ENCODE results near the gene ANKRD13C. TPM values are rescaled to one million over a fixed set of nuclear protein-coding genes. Genes with fewer than 3 reads are reported as not detected.

Gene ANKRD13C
- total RNA-seq, 2 experiments from 2014 or later = 37.4 to 37.8 TPM

DNA sequence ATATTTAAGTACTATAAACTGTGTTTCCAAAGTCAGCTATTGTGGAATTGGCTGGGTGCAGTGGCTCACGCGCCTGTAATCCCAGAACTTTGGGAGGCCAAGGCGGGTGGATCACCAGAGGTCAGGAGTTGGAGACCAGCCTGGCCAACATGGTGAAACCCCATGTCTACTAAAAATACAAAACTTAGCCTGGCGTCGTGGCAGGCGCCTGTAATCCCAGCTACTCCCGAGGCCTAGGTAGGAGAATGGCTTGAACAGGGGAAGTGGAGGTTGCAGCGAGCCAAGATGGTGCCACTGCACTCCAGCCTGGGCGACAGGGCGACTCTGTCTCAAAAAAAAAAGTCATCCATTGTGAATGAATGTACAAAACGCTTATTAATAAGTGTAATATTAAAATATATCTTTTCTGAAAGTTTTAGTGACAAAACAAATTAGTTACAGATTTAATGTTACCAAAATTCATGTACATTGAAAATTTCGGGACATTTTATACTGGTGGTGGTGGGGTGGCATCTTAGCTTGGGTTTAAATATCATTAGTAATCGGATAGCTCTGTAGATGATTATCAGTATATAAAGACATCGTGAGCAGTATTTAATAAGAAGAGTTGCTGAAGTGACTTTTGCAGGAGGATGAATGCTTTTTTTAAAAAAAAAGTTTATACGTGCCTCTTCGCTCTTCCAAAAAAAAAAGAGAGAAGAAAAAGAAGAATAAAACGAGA lies 133.8 kb downstream of the ANKRD13C start:
- H3K4me1 Mint-ChIP-seq (ENCODE audit: low read depth) = peaks cover 55% of the 10 kb centered on the region
- ATAC-seq (ENCODE audit: poor library complexity) (peak; percentile 1), DNase-seq (no peak)
- H3K27me3 Mint-ChIP-seq = no peaks in the 10 kb centered on the region
- Histone ChIP-seq H3K27me3 (ENCODE audit: control insufficient read depth in 1 of 2, insufficient read depth in 2 of 2, low read length in 2 of 2) (no peaks in the 10 kb centered on the region), H3K27ac (ENCODE audit: low read depth in 1 of 2, low read length in 2 of 2) (peak overlapping the region; percentile 91 to 94), H3K36me3 (ENCODE audit: insufficient read depth, low read length) (peaks cover 33% of the 10 kb centered on the region), H3K4me3 (ENCODE audit: low read length) (peak overlapping the region; percentile 71), H3K4me1 (ENCODE audit: insufficient read depth, low read length) (peaks cover 10% of the 10 kb centered on the region), H3K9me3 (ENCODE audit: control insufficient read depth in 1 of 2, insufficient read depth in 1 of 2, low read length in 2 of 2) (no peaks in the 10 kb centered on the region)
- H3K4me3 Mint-ChIP-seq = peak overlapping the region; percentile 92
- H3K9me3 Mint-ChIP-seq = no peaks in the 10 kb centered on the region
- ChIA-PET POLR2A (interaction anchor here (0.6 to 3.1 kb wide), 13 partner anchors 13 to 860 kb away, joined by 3 to 128 read pairs (median 5); partner anchors contain the start of genes ANKRD13C, CTH, LRRC40 and ZRANB2), CTCF (interaction anchor here (1.0 to 2.7 kb wide), 4 partner anchors 11 to 860 kb away, joined by 3 to 15 read pairs (median 8); partner anchors contain the start of genes LRRC40 and ZRANB2)
- intact Hi-C loops (cut with DNase I, micrococcal nuclease) = loop anchor here (1.0 to 5.0 kb wide), 5 partner anchors 13 to 857 kb away; partner anchors contain the start of genes ANKRD13C (in 2 of the 2), CTH (in 2 of the 2) and LRRC40 (in 1 of the 2)
- TF ChIP-seq, protein P1, sequence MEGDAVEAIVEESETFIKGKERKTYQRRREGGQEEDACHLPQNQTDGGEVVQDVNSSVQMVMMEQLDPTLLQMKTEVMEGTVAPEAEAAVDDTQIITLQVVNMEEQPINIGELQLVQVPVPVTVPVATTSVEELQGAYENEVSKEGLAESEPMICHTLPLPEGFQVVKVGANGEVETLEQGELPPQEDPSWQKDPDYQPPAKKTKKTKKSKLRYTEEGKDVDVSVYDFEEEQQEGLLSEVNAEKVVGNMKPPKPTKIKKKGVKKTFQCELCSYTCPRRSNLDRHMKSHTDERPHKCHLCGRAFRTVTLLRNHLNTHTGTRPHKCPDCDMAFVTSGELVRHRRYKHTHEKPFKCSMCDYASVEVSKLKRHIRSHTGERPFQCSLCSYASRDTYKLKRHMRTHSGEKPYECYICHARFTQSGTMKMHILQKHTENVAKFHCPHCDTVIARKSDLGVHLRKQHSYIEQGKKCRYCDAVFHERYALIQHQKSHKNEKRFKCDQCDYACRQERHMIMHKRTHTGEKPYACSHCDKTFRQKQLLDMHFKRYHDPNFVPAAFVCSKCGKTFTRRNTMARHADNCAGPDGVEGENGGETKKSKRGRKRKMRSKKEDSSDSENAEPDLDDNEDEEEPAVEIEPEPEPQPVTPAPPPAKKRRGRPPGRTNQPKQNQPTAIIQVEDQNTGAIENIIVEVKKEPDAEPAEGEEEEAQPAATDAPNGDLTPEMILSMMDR (IDR thresholded peaks at IDR 0.05) = no peak
- peak overlapping the region; percentile 97 for H3K27ac Mint-ChIP-seq
- peaks cover 67% of the 10 kb centered on the region for H3K36me3 Mint-ChIP-seq (ENCODE audit: low read depth)

DNA sequence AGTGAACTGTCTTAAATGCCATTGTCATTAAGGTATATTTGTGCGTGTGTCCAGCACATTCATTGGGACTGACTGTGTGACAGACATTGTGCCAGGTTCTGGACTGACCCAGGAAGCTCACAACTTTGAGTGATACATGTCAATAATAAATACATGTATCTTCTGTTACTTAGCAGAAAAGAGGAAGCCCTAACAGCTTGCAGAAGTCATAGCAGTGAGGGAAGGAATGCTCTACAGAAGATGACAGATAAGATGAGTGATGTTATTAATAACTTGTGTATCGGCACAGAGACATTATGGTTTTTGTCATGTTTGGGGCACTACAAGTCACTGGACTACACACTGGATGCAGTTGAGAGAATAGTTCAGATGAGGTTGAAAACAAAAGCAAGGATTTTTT lies 134.5 kb downstream of the ANKRD13C start:
- ChIA-PET CTCF (interaction anchor here (2.6 to 2.7 kb wide), 2 partner anchors 11 to 14 kb away, joined by 14 to 15 read pairs; partner anchors contain the start of gene LRRC40), POLR2A (interaction anchor here (1.5 to 3.1 kb wide), 2 partner anchors 13 to 27 kb away, joined by 3 to 128 read pairs; partner anchors contain the start of gene LRRC40)
- Histone ChIP-seq H3K4me1 (ENCODE audit: insufficient read depth, low read length) (peaks cover 10% of the 10 kb centered on the region), H3K4me3 (ENCODE audit: low read length) (no peak overlapping the region), H3K27ac (ENCODE audit: low read depth in 1 of 2, low read length in 2 of 2) (no peak overlapping the region), H3K27me3 (ENCODE audit: control insufficient read depth in 1 of 2, insufficient read depth in 2 of 2, low read length in 2 of 2) (no peaks in the 10 kb centered on the region), H3K9me3 (ENCODE audit: control insufficient read depth in 1 of 2, insufficient read depth in 1 of 2, low read length in 2 of 2) (no peaks in the 10 kb centered on the region), H3K36me3 (ENCODE audit: insufficient read depth, low read length) (peaks cover 30% of the 10 kb centered on the region)
- ATAC-seq (ENCODE audit: poor library complexity) (no peak), DNase-seq (no peak)
- TF ChIP-seq, protein P1 (IDR thresholded peaks at IDR 0.05) = no peak
- Mint-ChIP-seq H3K36me3 (ENCODE audit: low read depth) (peaks cover 68% of the 10 kb centered on the region), H3K27ac (peak overlapping the region; percentile 97), H3K4me3 (peak overlapping the region; percentile 77), H3K27me3 (no peaks in the 10 kb centered on the region), H3K9me3 (no peaks in the 10 kb centered on the region), H3K4me1 (ENCODE audit: low read depth) (peaks cover 54% of the 10 kb centered on the region)
- intact Hi-C loops (cut with DNase I, micrococcal nuclease) = loop anchor here (1.0 to 5.0 kb wide), 4 partner anchors 13 to 857 kb away; partner anchors contain the start of genes ANKRD13C (in 2 of the 2) and CTH (in 2 of the 2)

DNA sequence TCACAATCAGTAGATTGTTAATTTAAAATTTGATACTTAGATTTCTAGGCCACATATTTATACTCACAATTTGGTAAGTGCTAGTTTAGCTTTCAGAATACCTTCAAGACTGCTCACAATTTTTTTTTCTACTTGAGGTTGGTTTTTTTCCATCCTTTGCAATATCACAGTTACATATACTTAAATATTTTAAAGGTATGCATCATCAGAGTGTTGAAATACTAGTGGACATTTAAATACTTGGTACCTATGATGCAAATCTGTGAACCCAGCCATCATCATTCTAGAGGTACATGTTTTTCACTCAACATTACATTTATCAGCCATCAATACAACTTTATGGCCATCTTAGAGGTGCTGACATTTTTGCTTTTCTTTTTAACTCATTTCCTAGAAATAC lies 143.0 kb downstream of the ANKRD13C start:
- peaks cover 58% of the 10 kb centered on the region for H3K36me3 Mint-ChIP-seq (ENCODE audit: low read depth)
- Histone ChIP-seq H3K4me3 (ENCODE audit: low read length) (no peak overlapping the region), H3K9me3 (ENCODE audit: control insufficient read depth in 1 of 2, insufficient read depth in 1 of 2, low read length in 2 of 2) (no peaks in the 10 kb centered on the region), H3K27me3 (ENCODE audit: control insufficient read depth in 1 of 2, insufficient read depth in 2 of 2, low read length in 2 of 2) (no peaks in the 10 kb centered on the region), H3K4me1 (ENCODE audit: insufficient read depth, low read length) (peaks cover 26% of the 10 kb centered on the region), H3K27ac (ENCODE audit: low read depth in 1 of 2, low read length in 2 of 2) (no peak overlapping the region), H3K36me3 (ENCODE audit: insufficient read depth, low read length) (peaks cover 28% of the 10 kb centered on the region)
- CTCF ChIA-PET = no interaction called here
- no peak overlapping the region for H3K27ac Mint-ChIP-seq
- POLR2A ChIA-PET = interaction anchor here (8.4 kb wide), 1 partner anchor 9 kb away, joined by 128 read pairs; the partner anchor contains the start of gene SRSF11
- H3K27me3 Mint-ChIP-seq = no peaks in the 10 kb centered on the region
- no peak for DNase-seq
- H3K4me3 Mint-ChIP-seq = no peak overlapping the region
- TF ChIP-seq, protein P1 (IDR thresholded peaks at IDR 0.05) = no peak
- H3K9me3 Mint-ChIP-seq = no peaks in the 10 kb centered on the region
- H3K4me1 Mint-ChIP-seq (ENCODE audit: low read depth) = peaks cover 53% of the 10 kb centered on the region
- ATAC-seq (ENCODE audit: poor library complexity) = no peak
- intact Hi-C loops (cut with DNase I, micrococcal nuclease) = no loop called here

All from CD4-positive, alpha-beta T cell (primary cell).